HG02885 (cell line): ENCODE measurements around the gene PARS2.
"Not testable (repeated sequence)": the region's sequence is repeated elsewhere in the genome, so short reads cannot be mapped to it uniquely, and the experiment has no call there.

ENCODE experiments used
- ATAC-seq: cut with Tn5 transposase; IDR thresholded peaks from one replicate; pipeline ENCODE4 v1.9.1; 2021; ENCODE audit warnings: mild to moderate bottlenecking; ENCODE audit not compliant: unreplicated experiment, poor library complexity

The PARS2 gene

GRCh38 chr1:54775828-54776721 lies 11.8 kb upstream of the PARS2 start:
- not testable (repeated sequence) for ATAC-seq

DNA sequence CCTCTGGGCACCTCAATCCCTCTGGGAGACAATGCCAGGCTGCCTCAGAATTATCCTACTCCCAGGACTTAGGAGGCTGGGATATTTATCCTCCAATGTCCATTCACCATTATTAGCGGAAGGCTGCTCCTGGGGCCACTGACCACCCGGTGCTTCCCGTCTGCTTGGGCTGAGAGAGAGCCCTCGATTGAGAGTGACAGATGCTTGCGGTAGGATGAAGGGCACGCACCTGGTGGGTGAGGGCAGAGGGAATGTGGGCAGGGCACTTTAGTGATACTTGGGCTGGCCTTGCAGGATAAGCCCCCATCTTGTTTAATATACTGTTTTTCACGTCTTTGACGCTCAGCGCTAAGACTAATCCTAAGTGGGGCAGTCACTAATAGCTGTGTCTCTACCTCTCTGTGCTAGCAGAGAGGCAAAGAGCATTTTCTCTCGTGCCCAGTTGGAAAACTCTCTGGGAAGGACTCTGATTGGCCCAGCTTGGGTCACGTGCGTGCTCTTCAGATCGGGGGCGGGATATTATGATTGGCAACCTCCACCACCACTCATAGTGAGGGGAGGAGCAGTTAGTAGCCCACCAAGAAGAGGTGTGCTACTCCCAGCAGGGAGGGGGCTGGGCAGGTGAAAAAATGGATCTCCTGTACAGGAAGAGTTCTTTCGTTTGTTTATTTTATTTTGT lies 10.6 kb upstream of the PARS2 start:
- no peak for ATAC-seq

- no peak for ATAC-seq
These were observed 8.6 kb upstream of the PARS2 start for GRCh38 chr1:54772951-54773350.

GRCh38 chr1:54768093-54768492 lies 3.8 kb upstream of the PARS2 start:
- no peak for ATAC-seq

DNA sequence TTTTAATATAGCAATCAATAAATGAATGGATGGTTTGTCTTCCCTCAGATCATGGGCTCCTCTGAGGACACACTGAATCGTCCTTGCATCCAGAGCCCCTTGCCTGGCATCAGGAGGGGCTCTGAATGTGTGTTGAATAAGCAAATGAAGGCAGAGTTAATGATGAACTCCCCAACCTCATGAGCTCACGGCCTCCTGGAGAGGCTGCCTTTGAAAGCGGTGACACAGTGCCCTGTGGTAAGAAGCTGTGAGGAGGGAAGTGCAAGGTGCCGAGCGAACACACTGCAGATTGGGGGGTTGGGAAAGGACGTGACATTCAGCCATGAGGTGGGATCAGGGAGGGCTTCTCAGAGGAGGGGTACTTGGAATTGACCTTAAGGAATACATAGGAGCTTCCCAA lies 3.2 kb upstream of the PARS2 start:
- ATAC-seq, result no peak

DNA sequence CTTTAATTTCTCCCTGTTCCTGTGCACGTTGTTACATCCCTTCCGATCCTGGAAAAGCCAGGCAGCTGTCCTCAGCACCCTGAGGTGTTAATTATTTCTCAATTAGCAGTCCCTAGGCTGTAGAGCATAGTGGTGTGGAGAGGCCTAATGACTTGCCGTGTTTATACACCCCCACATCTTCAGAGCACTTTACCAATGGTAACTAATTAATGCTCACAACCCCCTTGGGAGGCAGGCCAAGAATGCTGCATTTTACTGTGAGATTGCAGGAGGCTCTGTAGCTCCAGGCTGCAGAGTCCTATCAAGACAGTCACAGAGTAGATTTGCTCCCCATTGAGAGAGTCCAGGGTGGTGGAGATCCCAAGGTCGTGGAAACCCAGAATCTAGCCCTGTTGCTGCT lies 2.4 kb upstream of the PARS2 start:
- no peak for ATAC-seq

- peak; percentile 11 for ATAC-seq
These were observed 719 bp upstream of the PARS2 start for GRCh38 chr1:54764922-54765561.

GRCh38 chr1:54763816-54764132 lies 549 bp downstream of the PARS2 start:
- no peak for ATAC-seq

DNA sequence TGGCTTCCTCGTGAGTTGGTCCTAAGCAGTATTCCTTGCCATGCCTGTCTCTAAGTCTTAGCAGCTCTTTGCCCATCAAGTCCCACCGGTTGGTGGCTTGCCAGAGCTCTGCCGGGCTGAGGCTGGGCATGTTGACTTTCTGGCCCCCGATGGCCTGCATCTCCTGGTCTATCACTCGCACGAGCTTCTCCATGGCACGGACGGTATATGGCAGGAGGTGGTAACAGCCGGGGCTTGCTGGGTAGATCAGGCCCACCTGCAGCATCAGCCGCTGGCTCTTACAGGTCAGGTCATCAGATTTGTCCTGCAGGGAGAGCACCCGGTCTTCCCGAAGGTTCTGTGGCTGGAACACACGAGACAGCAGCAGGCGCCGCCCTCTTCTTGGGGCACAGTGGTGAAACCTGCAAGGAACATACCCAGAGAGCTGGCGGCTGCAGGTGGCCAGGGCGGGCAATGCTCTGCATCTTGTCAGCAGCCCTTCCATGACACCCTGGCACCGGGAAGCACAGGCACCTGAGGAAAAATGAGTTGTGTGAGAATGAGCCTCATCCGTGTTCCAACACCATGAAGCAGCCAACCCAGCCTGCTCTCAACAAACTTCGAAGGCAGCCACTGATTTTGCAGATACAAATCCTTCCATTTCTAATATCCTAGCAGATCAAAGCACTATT lies 5.5 kb downstream of the PARS2 start:
- ATAC-seq, result no peak

- ATAC-seq, result no peak
These were observed 6.5 kb downstream of the PARS2 start for GRCh38 chr1:54757833-54758232.

- no peak for ATAC-seq
These were observed 9.6 kb downstream of the PARS2 start for GRCh38 chr1:54754486-54755285.

DNA sequence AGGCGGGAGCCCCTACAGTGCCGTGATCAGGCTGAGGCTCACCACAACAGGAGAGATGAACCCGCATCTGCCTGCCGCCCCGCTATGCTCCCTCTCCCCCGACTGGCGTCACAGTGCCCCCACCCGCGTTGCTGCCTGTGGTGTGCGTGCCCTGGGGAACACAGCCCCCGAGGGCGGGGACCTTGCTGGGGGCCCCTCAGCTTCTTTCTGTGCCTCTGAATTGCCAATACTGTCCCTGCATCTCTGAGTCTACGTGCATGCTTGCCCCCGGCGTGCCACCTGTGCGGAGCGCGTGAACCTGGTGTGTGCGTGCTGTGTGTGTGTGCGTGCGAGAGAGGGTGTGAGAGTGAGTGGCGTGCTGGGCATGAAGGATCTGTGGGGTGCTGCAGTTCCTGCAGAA lies 10.3 kb downstream of the PARS2 start:
- no peak for ATAC-seq

DNA sequence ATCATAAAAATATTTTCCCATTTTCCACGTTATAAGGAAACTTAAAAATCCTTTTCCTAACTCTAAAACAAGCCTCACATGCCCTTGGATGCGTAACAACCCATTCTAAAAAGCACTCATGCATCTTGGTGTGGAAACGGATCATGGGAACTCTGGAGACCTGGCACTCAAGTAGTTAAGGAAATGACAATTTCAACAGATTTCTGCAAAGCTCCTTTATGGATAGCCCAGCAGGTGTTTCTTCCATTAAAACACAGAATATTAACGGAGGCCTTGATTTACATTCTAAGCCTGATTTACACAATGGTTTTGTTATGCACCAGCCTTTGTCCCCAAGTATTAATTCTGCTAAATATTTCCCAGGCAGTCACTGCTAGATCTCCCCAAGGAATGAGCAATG lies 12.9 kb downstream of the PARS2 start:
- no peak for ATAC-seq

- no peak for ATAC-seq
These were observed 13.7 kb downstream of the PARS2 start for GRCh38 chr1:54750596-54750995.

GRCh38 chr1:54748094-54748835 lies 16.1 kb downstream of the PARS2 start:
- no peak for ATAC-seq

DNA sequence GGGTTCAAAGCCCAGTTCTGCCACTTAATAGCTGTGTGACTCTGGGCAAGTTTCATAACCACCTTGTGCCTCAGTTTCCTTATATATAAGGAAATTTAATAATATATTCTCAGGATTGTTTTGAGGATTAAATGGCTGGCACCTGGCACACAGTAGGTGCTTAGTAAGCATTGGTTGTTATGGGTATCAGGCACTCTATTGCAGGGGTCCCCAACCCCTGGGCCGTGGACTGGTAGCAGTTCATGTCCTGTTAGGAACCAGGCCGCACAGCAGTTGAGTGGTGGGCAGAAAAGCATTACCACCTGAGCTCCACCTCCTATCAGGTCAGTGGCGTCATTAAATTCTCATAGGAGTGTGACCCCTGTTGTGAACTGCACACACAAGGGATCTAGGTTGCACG lies 18.5 kb downstream of the PARS2 start:
- no peak for ATAC-seq

GRCh38 chr1:54745274-54745673 lies 19.0 kb downstream of the PARS2 start:
- ATAC-seq, result no peak

- ATAC-seq, result no peak
These were observed 19.6 kb downstream of the PARS2 start for GRCh38 chr1:54744696-54745095.

GRCh38 chr1:54743416-54744226 lies 20.7 kb downstream of the PARS2 start:
- ATAC-seq, result no peak
